OCI-LY1 (cell line): ENCODE measurements around the gene PFN4.

Experiments used
- EZH2 ChIP-seq: fragments of 200-600 bp; sonication (generic), shearing (Covaris generic); IDR thresholded peaks from 2 replicates; pipeline ENCODE4 v1.8.0; 2017; ENCODE audit warnings: borderline replicate concordance, mixed run types, mild to moderate bottlenecking, antibody characterized with exemption, low read length, moderate library complexity, mixed read lengths
- TF ChIP-seq, protein P1 (sequence below): fragments of 200-600 bp; sonication (generic), shearing (Covaris generic); IDR thresholded peaks from 2 replicates; pipeline ENCODE4 v1.5.1; 2017; ENCODE audit warnings: mild to moderate bottlenecking, antibody characterized with exemption, low read length, moderate library complexity, mixed read lengths

DNA sequence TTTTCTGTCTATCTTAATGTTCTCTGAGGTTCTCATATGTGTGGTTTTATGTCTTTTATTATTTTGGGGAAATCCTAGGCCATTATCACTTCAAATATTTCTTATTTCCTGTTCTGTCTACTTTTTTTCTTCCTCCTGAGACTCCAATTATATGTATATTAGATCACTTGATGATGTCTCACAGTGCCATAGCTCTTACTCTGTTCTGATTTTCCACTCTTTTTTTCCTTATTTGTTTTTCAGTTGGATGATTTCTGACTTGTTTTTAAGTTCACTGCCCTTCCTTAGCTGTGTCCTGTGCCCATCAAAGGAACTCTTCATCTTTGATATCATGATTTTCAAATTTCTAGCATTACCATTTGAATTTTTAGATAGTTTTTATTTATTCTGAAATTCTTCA, 24.2 kb upstream of the PFN4 start:
- TF ChIP-seq, protein P1, sequence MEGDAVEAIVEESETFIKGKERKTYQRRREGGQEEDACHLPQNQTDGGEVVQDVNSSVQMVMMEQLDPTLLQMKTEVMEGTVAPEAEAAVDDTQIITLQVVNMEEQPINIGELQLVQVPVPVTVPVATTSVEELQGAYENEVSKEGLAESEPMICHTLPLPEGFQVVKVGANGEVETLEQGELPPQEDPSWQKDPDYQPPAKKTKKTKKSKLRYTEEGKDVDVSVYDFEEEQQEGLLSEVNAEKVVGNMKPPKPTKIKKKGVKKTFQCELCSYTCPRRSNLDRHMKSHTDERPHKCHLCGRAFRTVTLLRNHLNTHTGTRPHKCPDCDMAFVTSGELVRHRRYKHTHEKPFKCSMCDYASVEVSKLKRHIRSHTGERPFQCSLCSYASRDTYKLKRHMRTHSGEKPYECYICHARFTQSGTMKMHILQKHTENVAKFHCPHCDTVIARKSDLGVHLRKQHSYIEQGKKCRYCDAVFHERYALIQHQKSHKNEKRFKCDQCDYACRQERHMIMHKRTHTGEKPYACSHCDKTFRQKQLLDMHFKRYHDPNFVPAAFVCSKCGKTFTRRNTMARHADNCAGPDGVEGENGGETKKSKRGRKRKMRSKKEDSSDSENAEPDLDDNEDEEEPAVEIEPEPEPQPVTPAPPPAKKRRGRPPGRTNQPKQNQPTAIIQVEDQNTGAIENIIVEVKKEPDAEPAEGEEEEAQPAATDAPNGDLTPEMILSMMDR = no peak
- no peak for TF ChIP-seq EZH2
